WTC11 (cell line): ENCODE measurements around the gene OR5K1.

ENCODE experiments used
- FOXP1 ChIP-seq: sonication (generic); formaldehyde crosslinking; IDR thresholded peaks from 2 replicates; pipeline ENCODE4 v1.8.0; 2022; ENCODE audit warnings: missing genetic modification reagents, mild to moderate bottlenecking, moderate library complexity, borderline replicate concordance
- NR1H2 ChIP-seq: sonication (generic); formaldehyde crosslinking; IDR thresholded peaks from 2 replicates; pipeline ENCODE4 v1.9.0; 2021; ENCODE audit warnings: mild to moderate bottlenecking, moderate library complexity, missing genetic modification reagents
- SP1 ChIP-seq: sonication (generic); formaldehyde crosslinking; conservative IDR thresholded peaks from 2 replicates; pipeline ENCODE4 v1.8.1; 2022; ENCODE audit warnings: missing genetic modification reagents
- ZNF138 ChIP-seq: sonication (generic); formaldehyde crosslinking; conservative IDR thresholded peaks from 2 replicates; pipeline ENCODE4 v1.8.1; 2022; ENCODE audit warnings: mild to moderate bottlenecking, moderate library complexity, missing genetic modification reagents
- ZNF263 ChIP-seq: sonication (generic); formaldehyde crosslinking; IDR thresholded peaks from 2 replicates; pipeline ENCODE4 v1.8.1; 2022; ENCODE audit warnings: low read depth, mild to moderate bottlenecking, moderate library complexity, missing genetic modification reagents
- TF ChIP-seq, protein P1 (sequence below): sonication (generic); formaldehyde crosslinking; IDR thresholded peaks from 2 replicates; pipeline ENCODE4 v1.8.1; 2023; ENCODE audit warnings: mild to moderate bottlenecking, missing genetic modification reagents, moderate library complexity
- TF ChIP-seq, protein P2 (sequence below): fragments of 200-600 bp; IDR thresholded peaks from 2 replicates; pipeline ENCODE4 v1.8.0; 2022; ENCODE audit warnings: antibody characterized with exemption

DNA sequence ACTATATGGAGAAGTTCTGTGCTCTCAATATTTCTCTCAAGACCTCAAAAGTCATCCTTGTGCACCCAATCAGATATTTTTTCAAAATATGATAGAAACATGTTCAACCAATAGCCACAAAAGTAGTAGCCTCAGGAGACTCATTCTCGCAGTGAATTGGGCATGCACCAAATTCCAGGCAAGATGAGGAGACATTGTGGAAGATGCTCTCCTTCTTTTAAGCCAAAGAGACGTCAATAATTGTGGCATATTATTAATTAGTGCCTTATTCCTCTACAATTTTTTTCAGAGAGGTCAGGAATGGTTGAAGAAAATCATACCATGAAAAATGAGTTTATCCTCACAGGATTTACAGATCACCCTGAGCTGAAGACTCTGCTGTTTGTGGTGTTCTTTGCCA, 34.4 kb downstream of the OR5K1 start, which contains the start of gene OR5K2:
- TF ChIP-seq, protein P1, sequence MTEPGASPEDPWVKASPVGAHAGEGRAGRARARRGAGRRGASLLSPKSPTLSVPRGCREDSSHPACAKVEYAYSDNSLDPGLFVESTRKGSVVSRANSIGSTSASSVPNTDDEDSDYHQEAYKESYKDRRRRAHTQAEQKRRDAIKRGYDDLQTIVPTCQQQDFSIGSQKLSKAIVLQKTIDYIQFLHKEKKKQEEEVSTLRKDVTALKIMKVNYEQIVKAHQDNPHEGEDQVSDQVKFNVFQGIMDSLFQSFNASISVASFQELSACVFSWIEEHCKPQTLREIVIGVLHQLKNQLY = no peak
- TF ChIP-seq SP1 (CRISPR knock-in tag) (no peak), ZNF138 (CRISPR knock-in tag) (no peak), NR1H2 (no peak), ZNF263 (CRISPR knock-in tag) (no peak), FOXP1 (CRISPR knock-in tag) (no peak)
- TF ChIP-seq, protein P2, sequence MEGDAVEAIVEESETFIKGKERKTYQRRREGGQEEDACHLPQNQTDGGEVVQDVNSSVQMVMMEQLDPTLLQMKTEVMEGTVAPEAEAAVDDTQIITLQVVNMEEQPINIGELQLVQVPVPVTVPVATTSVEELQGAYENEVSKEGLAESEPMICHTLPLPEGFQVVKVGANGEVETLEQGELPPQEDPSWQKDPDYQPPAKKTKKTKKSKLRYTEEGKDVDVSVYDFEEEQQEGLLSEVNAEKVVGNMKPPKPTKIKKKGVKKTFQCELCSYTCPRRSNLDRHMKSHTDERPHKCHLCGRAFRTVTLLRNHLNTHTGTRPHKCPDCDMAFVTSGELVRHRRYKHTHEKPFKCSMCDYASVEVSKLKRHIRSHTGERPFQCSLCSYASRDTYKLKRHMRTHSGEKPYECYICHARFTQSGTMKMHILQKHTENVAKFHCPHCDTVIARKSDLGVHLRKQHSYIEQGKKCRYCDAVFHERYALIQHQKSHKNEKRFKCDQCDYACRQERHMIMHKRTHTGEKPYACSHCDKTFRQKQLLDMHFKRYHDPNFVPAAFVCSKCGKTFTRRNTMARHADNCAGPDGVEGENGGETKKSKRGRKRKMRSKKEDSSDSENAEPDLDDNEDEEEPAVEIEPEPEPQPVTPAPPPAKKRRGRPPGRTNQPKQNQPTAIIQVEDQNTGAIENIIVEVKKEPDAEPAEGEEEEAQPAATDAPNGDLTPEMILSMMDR = no peak
